ENCODE data around the gene PIP4K2A.
A peak's percentile ranks its signal among the peaks of the same experiment; 100 is the strongest.
"Not testable (repeated sequence)": the region's sequence is repeated elsewhere in the genome, so short reads cannot be mapped to it uniquely, and the experiment has no call there.

PIP4K2A gene

DNA sequence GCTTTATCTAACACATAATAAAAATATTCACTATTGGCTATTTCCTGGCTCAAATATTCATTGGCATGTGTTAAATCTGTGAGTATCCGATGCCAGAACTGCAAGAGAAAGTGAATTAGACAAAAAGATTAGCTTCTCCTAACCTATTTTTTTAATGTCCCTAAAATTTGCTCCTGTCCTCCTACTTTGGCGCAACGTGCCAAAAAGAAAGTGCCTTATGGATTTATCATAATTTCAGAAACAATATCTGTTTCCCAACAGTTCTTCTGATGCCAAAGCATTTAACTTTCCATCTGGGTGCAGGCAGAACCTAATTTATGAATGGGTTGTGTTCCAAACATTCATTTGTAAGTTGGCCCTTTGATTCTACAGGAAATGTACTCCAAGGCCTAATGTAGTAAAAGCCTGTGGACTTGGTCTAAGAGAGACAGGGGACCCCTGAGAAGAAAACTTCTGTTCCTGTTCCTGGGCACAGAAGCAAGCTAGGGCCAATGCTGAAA lies 15.4 kb downstream of the PIP4K2A start:
- Mint-ChIP-seq H3K4me3 (no peak overlapping the region), H3K9me3 (no peaks in the 10 kb centered on the region), H3K27ac (no peak overlapping the region), H3K4me1 (ENCODE audit: low read depth) (peaks cover 44% of the 10 kb centered on the region), H3K36me3 (ENCODE audit: low read depth) (peaks cover 23% of the 10 kb centered on the region), H3K27me3 (no peaks in the 10 kb centered on the region)
- intact Hi-C loops (cut with micrococcal nuclease), result no loop called here

DNA sequence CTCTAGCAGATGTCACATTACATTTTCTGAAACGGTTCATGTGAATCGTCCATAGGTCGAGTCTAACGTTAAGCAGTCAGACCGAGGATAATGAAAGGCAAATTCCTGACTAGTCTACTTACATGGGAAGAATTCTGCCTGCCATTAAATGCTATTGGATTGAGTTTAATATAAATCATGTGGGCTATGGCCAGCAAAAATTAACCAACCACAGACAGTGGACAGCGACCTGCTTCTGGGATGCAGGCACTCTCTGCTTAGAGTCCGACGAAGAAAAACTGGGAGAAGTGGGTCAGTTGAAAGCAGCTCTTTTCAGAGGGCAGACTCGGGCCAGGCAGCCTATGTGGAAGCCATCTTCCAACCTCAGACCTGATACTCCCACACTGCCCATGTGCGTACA lies 16.6 kb downstream of the PIP4K2A start:
- peaks cover 13% of the 10 kb centered on the region for H3K36me3 Mint-ChIP-seq (ENCODE audit: low read depth)
- no peaks in the 10 kb centered on the region for H3K9me3 Mint-ChIP-seq
- H3K27me3 Mint-ChIP-seq, result no peaks in the 10 kb centered on the region
- intact Hi-C loops (cut with micrococcal nuclease), result no loop called here
- H3K4me3 Mint-ChIP-seq, result no peak overlapping the region
- H3K4me1 Mint-ChIP-seq (ENCODE audit: low read depth), result peaks cover 47% of the 10 kb centered on the region
- no peak overlapping the region for H3K27ac Mint-ChIP-seq

DNA sequence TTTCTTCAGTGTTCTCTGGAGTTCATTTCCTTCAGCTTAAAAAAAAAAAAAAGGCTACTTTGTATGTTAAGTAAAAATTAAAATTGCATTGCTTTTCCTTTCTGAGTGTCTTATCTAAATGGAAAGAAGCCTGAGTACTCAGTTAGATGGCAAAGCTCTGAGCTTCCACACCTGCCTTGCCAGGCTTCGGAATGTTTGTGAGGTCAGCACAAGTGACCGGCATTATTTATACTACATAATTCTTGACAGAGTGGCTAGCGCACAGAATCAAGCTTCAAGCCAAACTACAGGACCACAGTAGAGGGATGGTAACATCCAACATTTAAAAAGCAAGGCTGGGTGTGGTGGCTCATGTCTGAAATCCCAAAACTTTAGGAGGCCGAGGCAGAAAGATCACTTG lies 17.3 kb downstream of the PIP4K2A start:
- H3K4me3 Mint-ChIP-seq, result no peak overlapping the region
- intact Hi-C loops (cut with micrococcal nuclease), result no loop called here
- H3K27me3 Mint-ChIP-seq, result no peaks in the 10 kb centered on the region

DNA sequence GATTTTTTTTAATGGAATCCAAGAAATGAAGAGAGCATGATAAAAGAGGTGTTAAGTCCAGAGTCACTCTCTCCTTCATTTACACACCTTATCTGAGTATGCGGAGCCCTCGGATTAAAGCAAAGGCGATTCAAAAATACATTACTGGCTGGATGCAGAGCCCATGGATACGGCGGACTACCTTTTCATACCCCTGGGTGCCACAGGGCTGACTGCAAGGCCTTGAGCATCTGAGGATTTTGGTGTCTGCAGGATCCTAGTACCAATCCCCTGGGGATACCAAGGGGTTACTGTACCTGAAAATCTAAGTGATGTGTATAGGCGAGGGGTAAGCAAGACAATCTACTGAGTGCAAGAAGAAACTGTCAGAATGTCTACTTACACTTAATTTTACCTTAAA lies 20.5 kb downstream of the PIP4K2A start:
- Mint-ChIP-seq H3K36me3 (ENCODE audit: low read depth) (no peaks in the 10 kb centered on the region), H3K27ac (no peak overlapping the region), H3K4me1 (ENCODE audit: low read depth) (peaks cover 37% of the 10 kb centered on the region), H3K27me3 (no peaks in the 10 kb centered on the region), H3K4me3 (no peak overlapping the region), H3K9me3 (no peaks in the 10 kb centered on the region)
- intact Hi-C loops (cut with micrococcal nuclease), result no loop called here

More for the DNA sequence above, 17.3 kb downstream of the PIP4K2A start:
- H3K9me3 Mint-ChIP-seq, result no peaks in the 10 kb centered on the region
- no peak overlapping the region for H3K27ac Mint-ChIP-seq
- H3K36me3 Mint-ChIP-seq (ENCODE audit: low read depth), result peaks cover 7% of the 10 kb centered on the region
- peaks cover 46% of the 10 kb centered on the region for H3K4me1 Mint-ChIP-seq (ENCODE audit: low read depth)

DNA sequence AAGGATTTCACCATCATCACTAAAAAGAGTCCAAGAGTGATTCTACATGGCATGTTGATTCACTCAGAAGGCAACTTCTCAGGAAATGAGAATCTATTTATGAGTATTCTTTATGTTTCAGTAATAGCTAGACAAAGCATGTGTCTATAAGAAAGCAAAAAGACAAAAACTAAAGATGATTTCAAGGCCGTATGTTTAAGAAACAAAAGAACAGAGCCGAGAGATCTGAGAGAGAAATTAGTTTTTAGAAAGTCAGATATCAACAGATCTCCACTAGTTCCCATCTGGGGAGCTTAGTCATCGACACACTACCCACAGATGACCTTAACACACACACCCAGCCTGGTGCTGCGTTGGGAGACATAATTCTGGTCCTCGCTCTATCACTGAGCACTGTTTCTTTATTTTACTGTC lies 21.0 kb downstream of the PIP4K2A start:
- Mint-ChIP-seq H3K27ac (no peak overlapping the region), H3K4me1 (ENCODE audit: low read depth) (peaks cover 39% of the 10 kb centered on the region), H3K9me3 (no peaks in the 10 kb centered on the region), H3K27me3 (no peaks in the 10 kb centered on the region), H3K36me3 (ENCODE audit: low read depth) (no peaks in the 10 kb centered on the region), H3K4me3 (no peak overlapping the region)
- intact Hi-C loops (cut with micrococcal nuclease), result no loop called here

DNA sequence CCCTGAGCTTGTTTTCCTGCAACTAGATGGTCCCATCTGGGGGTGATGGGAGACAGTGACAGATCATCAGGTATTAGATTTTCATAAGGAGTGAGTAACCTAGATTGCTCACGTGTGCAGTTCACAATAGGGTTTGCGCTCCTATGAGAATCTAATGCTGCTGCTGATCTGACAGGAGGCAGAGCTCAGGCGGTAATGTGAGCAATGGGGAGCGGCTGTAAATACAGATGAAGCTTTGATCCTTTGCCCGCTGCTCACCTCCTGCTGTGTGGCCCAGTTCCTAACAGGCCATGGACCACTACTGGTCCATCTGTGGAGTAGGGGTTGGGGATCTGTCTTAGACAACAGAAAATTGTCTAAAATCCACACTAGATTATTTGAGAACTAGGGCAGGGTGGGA lies 22.3 kb downstream of the PIP4K2A start:
- H3K27me3 Mint-ChIP-seq; H3K27ac Mint-ChIP-seq; intact Hi-C loops (cut with micrococcal nuclease); H3K4me3 Mint-ChIP-seq; H3K9me3 Mint-ChIP-seq; H3K36me3 Mint-ChIP-seq (ENCODE audit: low read depth): not testable (repeated sequence)
- H3K4me1 Mint-ChIP-seq (ENCODE audit: low read depth), result peaks cover 39% of the 10 kb centered on the region

DNA sequence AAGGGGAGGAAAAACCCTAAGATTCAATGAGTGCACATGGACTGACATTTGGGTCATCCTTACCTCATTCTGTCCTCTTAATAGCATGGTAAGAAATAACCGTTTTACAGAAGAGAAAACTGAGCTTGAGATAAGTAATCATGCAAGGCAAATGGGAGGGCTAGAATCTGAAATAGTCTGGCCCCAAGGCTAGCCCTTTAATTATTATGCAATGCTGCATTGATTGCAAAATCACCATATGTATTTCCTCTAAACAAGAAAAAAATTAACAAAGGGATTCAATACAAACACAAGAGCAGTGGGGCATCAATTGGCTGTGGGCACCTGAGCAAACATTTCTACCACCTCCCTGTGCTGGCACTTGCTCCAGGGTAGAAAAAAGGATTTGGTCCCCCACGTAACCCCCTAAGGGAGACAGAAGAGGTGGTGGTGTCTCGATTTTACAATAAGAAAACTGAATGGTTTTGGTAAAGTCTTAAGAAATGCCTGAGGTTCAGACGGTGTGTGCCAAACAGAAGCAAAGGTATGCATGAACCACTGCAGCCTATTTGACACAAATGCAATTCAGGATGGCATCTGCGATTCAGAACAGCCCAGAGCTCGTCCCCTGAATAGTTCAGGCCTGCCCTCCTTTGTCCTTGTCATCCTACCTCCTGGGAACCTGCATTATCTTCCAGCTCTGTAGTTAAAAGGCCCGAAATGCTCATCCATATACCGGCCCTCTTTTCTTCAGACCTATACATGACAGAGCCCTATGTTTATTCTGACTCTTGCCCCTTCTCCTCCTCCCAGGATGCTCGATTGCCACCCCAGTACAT lies 23.6 kb downstream of the PIP4K2A start:
- peaks cover 42% of the 10 kb centered on the region for H3K4me1 Mint-ChIP-seq (ENCODE audit: low read depth)
- no peaks in the 10 kb centered on the region for H3K36me3 Mint-ChIP-seq (ENCODE audit: low read depth)
- intact Hi-C loops (cut with micrococcal nuclease), result no loop called here
- H3K27me3 Mint-ChIP-seq, result no peaks in the 10 kb centered on the region
- H3K9me3 Mint-ChIP-seq, result no peaks in the 10 kb centered on the region
- peak overlapping the region; percentile 13 for H3K27ac Mint-ChIP-seq
- H3K4me3 Mint-ChIP-seq, result no peak overlapping the region

DNA sequence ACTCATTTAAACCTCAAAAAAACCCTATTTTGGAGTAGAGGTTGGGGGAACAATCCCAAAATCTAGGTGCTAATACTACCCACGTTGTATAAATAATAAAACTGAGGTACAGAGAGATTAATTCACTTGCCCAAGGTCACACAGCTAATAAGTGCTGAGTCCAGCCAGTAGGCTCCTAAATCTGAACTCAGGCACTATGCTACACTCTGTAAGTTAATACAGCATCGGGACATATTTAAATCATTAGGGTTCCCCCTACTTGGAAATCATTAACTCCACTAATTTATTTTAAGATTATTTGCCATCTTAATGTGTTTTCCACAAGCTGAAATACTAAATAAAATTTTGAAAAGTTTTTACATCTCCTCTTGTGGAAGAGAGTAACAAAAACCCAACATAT lies 24.2 kb downstream of the PIP4K2A start:
- peaks cover 49% of the 10 kb centered on the region for H3K4me1 Mint-ChIP-seq (ENCODE audit: low read depth)
- no peaks in the 10 kb centered on the region for H3K9me3 Mint-ChIP-seq
- intact Hi-C loops (cut with micrococcal nuclease), result no loop called here
- H3K27ac Mint-ChIP-seq, result no peak overlapping the region
- no peak overlapping the region for H3K4me3 Mint-ChIP-seq
- no peaks in the 10 kb centered on the region for H3K36me3 Mint-ChIP-seq (ENCODE audit: low read depth)
- no peaks in the 10 kb centered on the region for H3K27me3 Mint-ChIP-seq

DNA sequence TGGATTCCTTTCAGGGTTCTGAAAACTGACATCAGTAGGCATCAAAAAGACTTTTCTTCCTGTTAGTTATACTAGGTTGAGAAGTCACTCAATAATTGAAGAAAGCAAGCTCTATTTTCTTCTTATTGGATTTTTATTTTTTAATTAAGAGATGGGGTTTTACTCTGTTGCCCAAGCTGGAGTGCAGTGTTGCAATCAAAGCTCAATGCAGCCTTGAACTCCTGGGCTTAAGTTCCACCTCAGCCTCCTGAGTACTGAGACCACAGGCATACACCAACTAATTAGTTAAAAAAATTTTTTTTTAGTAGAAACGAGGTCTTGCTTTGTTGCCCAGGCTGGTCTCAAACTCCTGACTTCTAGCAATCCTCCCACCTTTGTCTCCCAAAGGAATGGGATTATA lies 28.0 kb downstream of the PIP4K2A start:
- Mint-ChIP-seq H3K36me3 (ENCODE audit: low read depth) (peaks cover 12% of the 10 kb centered on the region), H3K27me3 (no peaks in the 10 kb centered on the region), H3K9me3 (no peaks in the 10 kb centered on the region), H3K4me3 (no peak overlapping the region), H3K27ac (no peak overlapping the region), H3K4me1 (ENCODE audit: low read depth) (peaks cover 56% of the 10 kb centered on the region)
- intact Hi-C loops (cut with micrococcal nuclease), result no loop called here

DNA sequence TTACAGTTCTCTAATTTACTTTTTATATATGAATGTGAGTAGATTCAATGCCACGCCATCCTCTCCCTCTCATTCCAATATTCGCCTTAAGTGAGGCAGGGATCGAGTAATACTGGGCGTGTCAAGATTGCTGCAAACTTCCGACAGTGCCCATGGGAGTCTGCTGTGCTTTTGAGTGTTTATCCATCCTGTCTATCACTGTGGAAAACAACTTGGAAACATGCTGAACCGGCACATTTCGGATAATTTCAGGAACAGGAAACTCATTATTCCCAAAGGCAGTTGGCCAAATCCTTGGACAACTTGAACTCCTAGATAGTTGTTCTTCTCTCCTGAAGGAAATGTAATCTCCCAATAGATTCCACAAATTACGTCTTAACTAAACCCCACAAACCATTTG lies 28.5 kb downstream of the PIP4K2A start:
- Mint-ChIP-seq H3K4me1 (ENCODE audit: low read depth) (peaks cover 55% of the 10 kb centered on the region), H3K27ac (no peak overlapping the region), H3K9me3 (no peaks in the 10 kb centered on the region), H3K27me3 (no peaks in the 10 kb centered on the region), H3K36me3 (ENCODE audit: low read depth) (peaks cover 12% of the 10 kb centered on the region), H3K4me3 (no peak overlapping the region)
- intact Hi-C loops (cut with micrococcal nuclease), result no loop called here

DNA sequence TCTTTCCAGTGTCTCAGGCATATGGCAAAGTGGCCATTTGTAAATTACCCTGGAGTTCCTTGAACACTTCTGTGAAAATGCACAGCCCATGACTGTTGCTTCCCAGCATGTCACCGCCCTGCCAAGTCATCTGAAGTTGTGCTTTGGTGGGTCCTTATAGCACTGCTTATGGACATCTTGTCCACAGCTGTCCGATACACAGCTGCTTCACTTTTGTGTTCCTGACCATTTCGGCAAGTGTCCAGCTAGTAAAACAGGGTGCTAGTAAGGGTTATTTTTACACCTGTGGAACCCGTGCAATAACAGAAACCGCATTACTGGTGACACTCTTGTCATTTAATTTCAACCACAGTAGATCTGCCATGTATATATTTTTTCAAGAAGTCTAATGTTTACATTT lies 29.7 kb downstream of the PIP4K2A start:
- peaks cover 12% of the 10 kb centered on the region for H3K36me3 Mint-ChIP-seq (ENCODE audit: low read depth)
- intact Hi-C loops (cut with micrococcal nuclease), result no loop called here
- no peaks in the 10 kb centered on the region for H3K9me3 Mint-ChIP-seq
- H3K27me3 Mint-ChIP-seq, result no peaks in the 10 kb centered on the region
- H3K4me3 Mint-ChIP-seq, result no peak overlapping the region
- H3K27ac Mint-ChIP-seq, result no peak overlapping the region
- peaks cover 52% of the 10 kb centered on the region for H3K4me1 Mint-ChIP-seq (ENCODE audit: low read depth)

DNA sequence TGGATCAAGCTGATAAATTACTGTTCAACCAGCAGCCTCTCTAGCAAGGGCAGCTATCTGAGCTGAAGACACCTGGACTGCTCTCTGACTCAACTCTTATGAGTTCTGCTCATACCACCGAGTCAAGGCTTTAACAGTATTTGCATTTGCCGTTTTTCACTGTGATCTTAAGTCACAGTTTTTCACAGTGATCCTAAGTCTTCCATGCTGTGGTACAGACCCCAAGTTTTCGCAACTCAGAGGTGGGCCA lies 31.3 kb downstream of the PIP4K2A start:
- no peaks in the 10 kb centered on the region for H3K9me3 Mint-ChIP-seq

DNA sequence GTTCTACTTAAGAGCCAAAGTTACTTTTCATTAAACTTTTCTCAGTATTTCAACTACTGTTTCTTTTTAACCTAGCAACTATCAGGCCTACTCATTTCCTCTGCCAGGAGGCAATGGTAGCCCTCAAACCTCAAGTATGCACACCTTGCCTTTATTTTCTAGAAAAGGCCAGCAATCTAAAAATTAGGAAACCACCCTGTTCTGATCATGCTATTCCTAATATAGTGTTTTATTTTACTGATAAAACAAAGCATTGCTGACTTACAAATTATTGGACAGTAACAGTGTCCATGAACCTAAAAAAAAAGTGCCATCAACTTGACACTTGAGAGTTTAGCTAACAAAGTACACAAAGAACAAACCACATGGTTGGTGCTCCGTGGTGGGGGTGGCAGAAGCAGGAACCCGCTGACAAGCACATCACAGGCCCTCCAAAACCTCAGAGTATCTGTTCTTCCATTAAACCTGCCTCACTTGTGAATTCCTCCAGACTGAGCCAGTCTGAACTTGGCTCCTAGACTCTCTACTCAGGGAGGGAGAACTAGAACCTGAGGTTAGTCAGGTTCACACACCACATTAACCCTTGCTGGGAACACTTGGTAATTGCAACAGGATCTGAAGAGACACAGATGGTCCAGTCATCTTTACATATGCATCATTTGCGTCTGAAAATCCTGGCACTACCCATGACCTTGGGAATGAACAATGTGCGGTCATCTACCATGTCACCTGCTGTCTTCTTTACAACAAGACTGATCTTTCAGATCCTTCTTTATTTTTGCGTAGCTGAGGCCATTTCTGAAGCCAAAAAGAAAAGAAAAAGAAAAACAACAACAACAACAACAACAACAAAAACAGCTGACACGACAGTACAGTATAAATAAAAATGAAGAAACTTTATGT lies 31.9 kb downstream of the PIP4K2A start:
- intact Hi-C loops (cut with micrococcal nuclease), result no loop called here
- Mint-ChIP-seq H3K27me3 (no peaks in the 10 kb centered on the region), H3K27ac (no peak overlapping the region), H3K4me3 (no peak overlapping the region), H3K4me1 (ENCODE audit: low read depth) (peaks cover 52% of the 10 kb centered on the region), H3K9me3 (no peaks in the 10 kb centered on the region), H3K36me3 (ENCODE audit: low read depth) (peaks cover 12% of the 10 kb centered on the region)

More for the DNA sequence above, 31.3 kb downstream of the PIP4K2A start:
- H3K36me3 Mint-ChIP-seq (ENCODE audit: low read depth), result peaks cover 12% of the 10 kb centered on the region
- H3K4me1 Mint-ChIP-seq (ENCODE audit: low read depth), result peaks cover 51% of the 10 kb centered on the region
- no peak overlapping the region for H3K27ac Mint-ChIP-seq
- H3K27me3 Mint-ChIP-seq, result no peaks in the 10 kb centered on the region
- intact Hi-C loops (cut with micrococcal nuclease), result no loop called here
- no peak overlapping the region for H3K4me3 Mint-ChIP-seq

DNA sequence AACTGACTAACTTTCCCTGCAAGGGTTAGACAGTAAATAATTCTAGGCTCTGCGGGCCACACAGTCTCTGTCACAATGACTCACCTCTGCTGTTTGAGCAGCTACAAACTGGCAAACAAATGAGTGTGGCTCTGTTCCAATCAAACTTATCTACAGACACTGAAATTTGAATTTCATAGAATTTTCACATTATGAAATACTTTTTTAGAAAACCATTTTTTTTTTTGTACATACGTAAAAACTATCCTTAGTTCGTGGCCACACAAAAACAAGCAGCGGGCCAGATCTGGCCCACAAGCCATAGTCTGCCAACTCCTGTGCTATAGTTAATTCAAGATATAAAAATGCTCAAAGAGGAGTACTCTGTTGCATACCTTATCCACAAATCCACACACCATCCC lies 32.6 kb downstream of the PIP4K2A start:
- intact Hi-C loops (cut with micrococcal nuclease), result no loop called here
- Mint-ChIP-seq H3K4me3 (no peak overlapping the region), H3K27me3 (no peaks in the 10 kb centered on the region), H3K9me3 (no peaks in the 10 kb centered on the region), H3K27ac (no peak overlapping the region), H3K36me3 (ENCODE audit: low read depth) (peaks cover 12% of the 10 kb centered on the region), H3K4me1 (ENCODE audit: low read depth) (peaks cover 59% of the 10 kb centered on the region)
